HepG2 (cell line): ENCODE results near the gene PEX11G. TPM values are rescaled to one million over a fixed set of nuclear protein-coding genes. Genes with fewer than 3 reads are reported as not detected.

Source experiments
- AGO1 ChIP-seq: fragments of 200-400 bp; formaldehyde crosslinking; IDR thresholded peaks from 2 replicates; pipeline ENCODE4 v1.6.1; 2017; ENCODE audit warnings: mild to moderate bottlenecking, low read depth, low read length, moderate library complexity; ENCODE audit not compliant: poor library complexity, severe bottlenecking
- BRCA1 ChIP-seq: sonication (generic); formaldehyde crosslinking; IDR thresholded peaks from 2 replicates; pipeline ENCODE4 v1.4.0; 2020; ENCODE audit warnings: missing genetic modification reagents
- CBX2 ChIP-seq, 2 experiments: fragments of 200-600 bp in 1 of 2; sonication (generic); formaldehyde crosslinking in 1 of 2; IDR thresholded peaks; 2 replicates each; pipeline versions ENCODE4 v1.7.0 to v1.8.1; 2018 to 2022; ENCODE audit warnings: low read depth in 2 of 2, low read length in 1 of 2, mild to moderate bottlenecking in 1 of 2, missing genetic modification reagents in 1 of 2
- CREM ChIP-seq, 2 experiments: sonication (generic) in 1 of 2; formaldehyde crosslinking in 1 of 2; IDR thresholded peaks; 2 replicates each; pipeline versions ENCODE4 v1.4.0 to v1.6.1; 2016 to 2020; ENCODE audit warnings: antibody characterized with exemption in 1 of 2, mild to moderate bottlenecking in 1 of 2, missing genetic modification reagents in 1 of 2
- ELF1 ChIP-seq: sonication (generic); formaldehyde crosslinking; IDR thresholded peaks from 2 replicates; pipeline ENCODE4 v1.4.0; 2020; ENCODE audit warnings: missing genetic modification reagents
- FOXP4 ChIP-seq: sonication (generic); formaldehyde crosslinking; IDR thresholded peaks from 2 replicates; pipeline ENCODE4 v1.4.0; 2020; ENCODE audit warnings: missing genetic modification reagents
- MED1 ChIP-seq: sonication (generic); formaldehyde crosslinking; IDR thresholded peaks from 2 replicates; pipeline ENCODE4 v1.4.0; 2020; ENCODE audit warnings: missing genetic modification reagents
- NCOA2 ChIP-seq: sonication (generic); formaldehyde crosslinking; IDR thresholded peaks from 2 replicates; pipeline ENCODE4 v1.8.0; 2022; ENCODE audit warnings: inconsistent platforms
- PAXIP1 ChIP-seq: sonication (generic); formaldehyde crosslinking; conservative IDR thresholded peaks from 2 replicates; pipeline ENCODE4 v1.4.0; 2020; ENCODE audit warnings: mild to moderate bottlenecking, missing genetic modification reagents, moderate library complexity
- PITX1 ChIP-seq: sonication (generic); formaldehyde crosslinking; IDR thresholded peaks from 2 replicates; pipeline ENCODE4 v1.5.1; 2020; ENCODE audit warnings: mild to moderate bottlenecking, missing genetic modification reagents
- POGZ ChIP-seq: sonication (generic); formaldehyde crosslinking; IDR thresholded peaks from 2 replicates; pipeline ENCODE4 v1.4.0; 2020; ENCODE audit warnings: mild to moderate bottlenecking, missing genetic modification reagents
- THAP8 ChIP-seq: sonication (generic); formaldehyde crosslinking; IDR thresholded peaks from 2 replicates; pipeline ENCODE4 v1.5.1; 2020; ENCODE audit warnings: missing genetic modification reagents, mild to moderate bottlenecking, borderline replicate concordance
- YY1 ChIP-seq: IDR thresholded peaks from 2 replicates; pipeline ENCODE4 v1.6.1; 2011; ENCODE audit warnings: low read length, low read depth, moderate library complexity, mild to moderate bottlenecking; ENCODE audit not compliant: insufficient read depth, insufficient replicate concordance
- ZFP1 ChIP-seq: IDR thresholded peaks from 2 replicates; pipeline ENCODE4 v1.6.1; 2016
- ZNF256 ChIP-seq: sonication (generic); formaldehyde crosslinking; conservative IDR thresholded peaks from 2 replicates; pipeline ENCODE4 v1.4.0; 2020; ENCODE audit warnings: missing genetic modification reagents
- ZNF460 ChIP-seq: sonication (generic); formaldehyde crosslinking; IDR thresholded peaks from 2 replicates; pipeline ENCODE4 v1.5.1; 2020; ENCODE audit warnings: missing genetic modification reagents, mild to moderate bottlenecking, borderline replicate concordance
- ZNF646 ChIP-seq: sonication (generic); formaldehyde crosslinking; IDR thresholded peaks from 2 replicates; pipeline ENCODE4 v1.9.0; 2021; ENCODE audit warnings: mild to moderate bottlenecking, missing genetic modification reagents
- polyA plus RNA-seq, 8 experiments: library from polyadenylated mRNA; depleted of rRNA in 3 of 8; stranded (reverse) in 7 of 8; unstranded in 1 of 8; fragments of >200 nt; fragmentation: Illumina TruSeq in 4 of 8; extraction: Trizol in 4 of 8; gene quantifications; 2 replicates each; pipeline versions ENCODE4 v1.2.1 to v1.2.3, GENCODE V29; 2011 to 2016; ENCODE audit warnings: low read depth in 4 of 8, missing spikeins in 1 of 8, mixed read lengths in 1 of 8; ENCODE audit not compliant: insufficient read depth in 1 of 8
- total RNA-seq, 5 experiments: library from RNA; depleted of rRNA; stranded (reverse); fragments of >200 nt; fragmentation: Illumina TruSeq; extraction: Trizol; gene quantifications; 2 replicates each; pipeline ENCODE4 v1.2.3, GENCODE V29; 2016; ENCODE audit warnings: low read depth in 1 of 5

Gene PEX11G
- total and polyA plus RNA-seq, 2 of the 13 experiments (the other 11 are each of a cell fraction or from before 2014, with no cell fraction given) = not detected

GRCh38 chr19:7489609-7490044 lies 792 bp upstream of the PEX11G start (continued):
- TF ChIP-seq ELF1 (CRISPR knock-in tag) (peak; percentile 37; the same call in 1 of the 2 replicates), FOXP4 (CRISPR knock-in tag) (peak; percentile 35; the same call in 1 of the 2 replicates), YY1 (no peak), CREM (IDR thresholded peaks at IDR 0.05) (peak; percentile 28; the same call in 1 of the 2 replicates), CREM (CRISPR knock-in tag; IDR thresholded peaks at IDR 0.05) (no peak), CBX2 (IDR thresholded peaks at IDR 0.05; ENCODE audit: low read depth, low read length) (no peak), CBX2 (CRISPR knock-in tag; IDR thresholded peaks at IDR 0.05; ENCODE audit: low read depth) (no peak), ZNF646 (CRISPR knock-in tag) (no peak), ZFP1 (CRISPR knock-in tag) (no peak), MED1 (CRISPR knock-in tag) (peak; percentile 36; the same call in 1 of the 2 replicates), ZNF460 (no peak), AGO1 (no peak), BRCA1 (CRISPR knock-in tag) (no peak), POGZ (CRISPR knock-in tag) (no peak), ZNF256 (CRISPR knock-in tag) (no peak), PITX1 (CRISPR knock-in tag) (peak; percentile 21; the same call in 1 of the 2 replicates), PAXIP1 (CRISPR knock-in tag) (peak; percentile 93), THAP8 (CRISPR knock-in tag) (no peak), NCOA2 (CRISPR knock-in tag) (peak; percentile 39; the same call in 1 of the 2 replicates)
